ENCODE data around the gene OLFML1. TPM values are rescaled to one million over a fixed set of nuclear protein-coding genes. Genes with fewer than 3 reads are reported as not detected.

OLFML1 gene
- total and polyA plus RNA-seq, 10 donors = 2.6 to 23.8 (median 9.2) TPM

GRCh38 chr11:7484131-7484530 is 1.2 kb upstream of the OLFML1 start:
- H3K4me1 ChIP-seq = peaks cover 0 to 13% (median 3%) of the 10 kb centered on the region in 6 donors
- H3K9me3 ChIP-seq = no peaks in the 10 kb centered on the region
- no peak overlapping the region for H3K4me3 ChIP-seq
- peak overlapping the region in 1 of 8 donors; percentile 38 for H3K27ac ChIP-seq
- intact Hi-C loops (cut with DNase I; ENCODE audit: low total_unique reads) = no loop called here
- TF ChIP-seq CTCF (IDR thresholded peaks at IDR 0.05 in 8 of 11, conservative IDR thresholded peaks at IDR 0.05 in 3 of 11) (no peak), POLR2AphosphoS5 (IDR thresholded peaks at IDR 0.05) (no peak), POLR2A (IDR thresholded peaks at IDR 0.05) (no peak)
- no peaks in the 10 kb centered on the region for H3K36me3 ChIP-seq
- H3K27me3 ChIP-seq (replicated peaks in 1 of 7) = no peaks in the 10 kb centered on the region
- 76 to 90% (median 76%) methylated on average over 3 of the region's 3 CpGs for WGBS, 5 donors
- no peak for DNase-seq

- intact Hi-C loops (cut with DNase I; ENCODE audit: low total_unique reads) = no loop called here
- TF ChIP-seq CTCF (IDR thresholded peaks at IDR 0.05 in 8 of 11, conservative IDR thresholded peaks at IDR 0.05 in 3 of 11) (no peak), POLR2AphosphoS5 (IDR thresholded peaks at IDR 0.05) (no peak), POLR2A (IDR thresholded peaks at IDR 0.05) (no peak)
- H3K27ac ChIP-seq = peak overlapping the region in 4 of 8 donors; percentile 38 to 62 (median 48)
- no peak overlapping the region for H3K4me3 ChIP-seq
- H3K4me1 ChIP-seq = peaks cover 0 to 15% (median 3%) of the 10 kb centered on the region in 6 donors
- H3K36me3 ChIP-seq = no peaks in the 10 kb centered on the region
- no peak for DNase-seq
- 74 to 85% (median 78%) methylated on average over 3 of the region's 3 CpGs for whole genome bisulfite sequencing, 5 donors
- H3K27me3 ChIP-seq (replicated peaks in 1 of 7) = no peaks in the 10 kb centered on the region
- no peaks in the 10 kb centered on the region for H3K9me3 ChIP-seq
Observed at GRCh38 chr11:7484645-7485044, 661 bp upstream of the OLFML1 start.

GRCh38 chr11:7486098-7486780 is 933 bp downstream of the OLFML1 start:
- peak overlapping the region in 4 of 8 donors; percentile 58 to 64 (median 62) for H3K27ac ChIP-seq
- no peaks in the 10 kb centered on the region for H3K36me3 ChIP-seq
- H3K4me1 ChIP-seq = peaks cover 0 to 9% (median 2%) of the 10 kb centered on the region in 6 donors
- H3K27me3 ChIP-seq (replicated peaks in 1 of 7) = no peaks in the 10 kb centered on the region
- 73 to 85% (median 79%) methylated on average over 2 of the region's 2 CpGs for WGBS, 5 donors
- no peak for DNase-seq
- TF ChIP-seq POLR2A (IDR thresholded peaks at IDR 0.05) (no peak), CTCF (IDR thresholded peaks at IDR 0.05 in 8 of 11, conservative IDR thresholded peaks at IDR 0.05 in 3 of 11) (no peak), POLR2AphosphoS5 (IDR thresholded peaks at IDR 0.05) (no peak)
- no peaks in the 10 kb centered on the region for H3K9me3 ChIP-seq
- peak overlapping the region; percentile 5 to 59 (median 28) for H3K4me3 ChIP-seq
- intact Hi-C loops (cut with DNase I; ENCODE audit: low total_unique reads) = no loop called here

GRCh38 chr11:7486781-7487140 is 1.5 kb downstream of the OLFML1 start:
- no peak for TF ChIP-seq CTCF (IDR thresholded peaks at IDR 0.05 in 8 of 11, conservative IDR thresholded peaks at IDR 0.05 in 3 of 11)
- intact Hi-C loops (cut with DNase I; ENCODE audit: low total_unique reads) = no loop called here
- H3K36me3 ChIP-seq = no peaks in the 10 kb centered on the region
- peak overlapping the region in 6 of 8 donors; percentile 7 to 59 (median 20) for H3K4me3 ChIP-seq
- no peak for DNase-seq
- no peak overlapping the region for H3K27ac ChIP-seq
- peaks cover 0 to 9% (median 3%) of the 10 kb centered on the region in 6 donors for H3K4me1 ChIP-seq
- WGBS, 5 donors = 69 to 78% (median 73%) methylated on average over 6 of the region's 6 CpGs
- H3K9me3 ChIP-seq = no peaks in the 10 kb centered on the region
- H3K27me3 ChIP-seq (replicated peaks in 1 of 7) = no peaks in the 10 kb centered on the region
